ENCODE results near the gene TNRC6A. TPM values are rescaled to one million over a fixed set of nuclear protein-coding genes. Genes with fewer than 3 reads are reported as not detected.
A peak's percentile ranks its signal among the peaks of the same experiment; 100 is the strongest.

The TNRC6A gene
- total and polyA plus RNA-seq, 9 of the 15 experiments (the other 6 are each of a cell fraction or from before 2014, with no cell fraction given), result 3.4 to 32.1 (median 26.6) TPM

DNA sequence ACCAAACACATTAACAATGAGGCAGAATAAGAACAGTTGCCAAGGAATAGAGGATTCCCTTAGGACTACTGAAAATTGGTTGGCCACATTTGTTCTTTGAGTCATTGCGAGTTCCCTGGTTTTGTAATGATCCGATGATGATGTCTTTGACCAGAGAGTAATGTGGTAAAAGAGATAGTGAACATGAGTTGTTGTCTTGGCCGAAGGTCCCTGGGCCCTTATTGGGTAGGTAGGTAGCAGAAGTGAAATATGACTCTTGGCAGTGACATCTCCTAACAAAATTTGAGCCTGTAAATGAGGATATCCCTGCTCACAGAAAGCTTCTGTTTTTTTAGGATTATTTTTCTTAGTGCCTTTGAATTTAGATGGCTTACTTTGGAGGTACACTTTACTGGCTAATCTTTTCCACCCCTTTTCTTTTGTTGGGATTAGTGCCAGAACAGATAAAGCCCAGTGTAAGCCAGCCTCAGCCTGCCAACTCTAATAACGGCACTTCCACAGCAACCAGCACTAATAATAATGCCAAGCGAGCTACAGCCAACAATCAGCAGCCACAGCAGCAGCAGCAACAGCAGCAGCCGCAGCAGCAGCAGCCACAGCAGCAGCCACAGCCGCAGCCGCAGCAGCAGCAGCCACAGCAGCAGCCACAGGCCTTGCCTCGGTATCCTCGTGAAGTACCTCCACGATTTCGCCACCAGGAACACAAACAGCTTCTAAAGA lies 47.2 kb downstream of the TNRC6A start:
- Histone ChIP-seq H3K9ac (ENCODE audit: insufficient read depth in 1 of 2, low read depth in 2 of 2, low read length in 2 of 2) (no peak overlapping the region), H3K27ac (ENCODE audit: extremely low read depth, low read depth, low read length) (no peak overlapping the region), H3K4me1 (replicated peaks in 1 of 2; ENCODE audit: control insufficient read depth in 2 of 2, insufficient read depth in 2 of 2, low read length in 2 of 2) (no peaks in the 10 kb centered on the region), H3K27me3 (ENCODE audit: control insufficient read depth in 2 of 2, insufficient read depth in 2 of 2, low read length in 2 of 2) (no peaks in the 10 kb centered on the region), H3K4me2 (ENCODE audit: insufficient read depth, low read length) (no peak overlapping the region), H2AFZ (ENCODE audit: low read depth, low read length) (no peak overlapping the region), H3K4me3 (no peak overlapping the region), H3K9me3 (replicated peaks; ENCODE audit: control insufficient read depth, insufficient read depth, low read depth, low read length) (no peaks in the 10 kb centered on the region), H3K79me2 (ENCODE audit: control insufficient read depth, insufficient read depth, low read length) (peaks cover 39% of the 10 kb centered on the region), H3K36me3 (ENCODE audit: control insufficient read depth, insufficient read depth, low read length) (peaks cover 89% of the 10 kb centered on the region), H3K9me1 (ENCODE audit: control insufficient read depth, insufficient read depth, low read length) (no peaks in the 10 kb centered on the region), H4K20me1 (replicated peaks; ENCODE audit: control insufficient read depth, insufficient read depth, low read length) (no peaks in the 10 kb centered on the region; the same call in 1 of the 2 replicates)
- WGBS (ENCODE audit: insufficient coverage, low coverage, missing lambda C conversion rate), result 91% methylated on average over 11 of the region's 12 CpGs
- ChIA-PET POLR2A (interaction anchor here (0.5 to 1.3 kb wide), 2 partner anchors 11 to 81 kb away, joined by 3 to 4 read pairs; no protein-coding TSS in a partner anchor), CTCF (ENCODE audit: low intra/inter-chr PET ratio) (no interaction called here)
- peak; percentile 15 for FAIRE-seq
- DNase-seq (ENCODE audit: extremely low read depth in 1 of 4, low spot score in 3 of 4), result no peak
- no peak for TF ChIP-seq ARNT (IDR thresholded peaks at IDR 0.05)
- no peak for TF ChIP-seq ZKSCAN1 (IDR thresholded peaks at IDR 0.05; ENCODE audit: low read depth, low read length)
- no peak for TF ChIP-seq HDGF (IDR thresholded peaks at IDR 0.05)
- TF ChIP-seq GABPA (tag; conservative IDR thresholded peaks at IDR 0.05; ENCODE audit: low read depth), result no peak
- no peak for TF ChIP-seq CC2D1A (IDR thresholded peaks at IDR 0.05)
- TF ChIP-seq TEAD4 (IDR thresholded peaks at IDR 0.05; ENCODE audit: low read length), result no peak
- TF ChIP-seq TEAD4 (CRISPR knock-in tag; IDR thresholded peaks at IDR 0.05; ENCODE audit: borderline replicate concordance), result peak; percentile 23; the same call in 1 of the 2 replicates
- no TSS peak for BruUV-seq (replicated peaks)
- ATAC-seq, result no peak
- in situ Hi-C loops (cut with MboI), result no loop called here
- intact Hi-C loops (cut with micrococcal nuclease), result no loop called here
